Panc1 (cell line): Measurements from ENCODE around the gene GAB1.

Experiments used
- CTCF ChIP-seq: fragments of 450-650 bp; IDR thresholded peaks from 2 replicates; pipeline ENCODE4 v1.5.1; 2017; ENCODE audit warnings: mild to moderate bottlenecking
- POLR2AphosphoS5 ChIP-seq: IDR thresholded peaks from 2 replicates; pipeline ENCODE4 v1.6.1; 2012; ENCODE audit warnings: mild to moderate bottlenecking, low read depth, low read length, moderate library complexity
- SIN3A ChIP-seq: IDR thresholded peaks from 2 replicates; pipeline ENCODE4 v1.6.1; 2012; ENCODE audit warnings: low read depth, mild to moderate bottlenecking, low read length, moderate library complexity, borderline replicate concordance; ENCODE audit not compliant: insufficient read depth
- TCF7L2 ChIP-seq: IDR thresholded peaks from 2 replicates; pipeline ENCODE4 v1.6.1; 2011; ENCODE audit warnings: mild to moderate bottlenecking, low read depth, low read length, inconsistent platforms
- TF ChIP-seq, protein P1 (sequence below), 2 experiments: IDR thresholded peaks; 2 replicates each; pipeline ENCODE4 v1.6.1; 2011 to 2012; ENCODE audit warnings: low read depth in 2 of 2, control low read depth in 1 of 2, low read length in 1 of 2, mild to moderate bottlenecking in 1 of 2, moderate library complexity in 1 of 2; ENCODE audit not compliant: insufficient read depth in 1 of 2

DNA sequence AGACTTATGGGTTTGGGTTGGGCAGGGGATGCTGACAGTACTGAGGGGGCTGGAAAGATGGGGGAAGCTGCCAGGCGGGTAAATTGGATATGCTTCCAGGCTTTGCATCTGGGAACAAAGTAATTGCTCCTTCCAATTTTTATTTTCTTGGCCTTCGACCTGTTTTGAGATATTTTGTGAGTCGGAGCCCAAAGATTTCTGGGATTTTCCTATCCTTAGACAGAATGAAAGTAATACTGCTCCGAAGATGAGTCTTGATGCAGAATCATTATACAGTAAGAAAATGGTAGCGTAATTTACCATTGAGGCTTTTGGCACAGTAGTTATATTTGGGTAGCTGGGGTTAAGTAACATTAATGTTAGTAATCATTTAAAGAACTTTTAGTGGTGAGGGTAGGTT is 178.2 kb downstream of the GAB1 start:
- TF ChIP-seq CTCF (no peak), POLR2AphosphoS5 (no peak), TCF7L2 (no peak), SIN3A (no peak)
- TF ChIP-seq, protein P1, sequence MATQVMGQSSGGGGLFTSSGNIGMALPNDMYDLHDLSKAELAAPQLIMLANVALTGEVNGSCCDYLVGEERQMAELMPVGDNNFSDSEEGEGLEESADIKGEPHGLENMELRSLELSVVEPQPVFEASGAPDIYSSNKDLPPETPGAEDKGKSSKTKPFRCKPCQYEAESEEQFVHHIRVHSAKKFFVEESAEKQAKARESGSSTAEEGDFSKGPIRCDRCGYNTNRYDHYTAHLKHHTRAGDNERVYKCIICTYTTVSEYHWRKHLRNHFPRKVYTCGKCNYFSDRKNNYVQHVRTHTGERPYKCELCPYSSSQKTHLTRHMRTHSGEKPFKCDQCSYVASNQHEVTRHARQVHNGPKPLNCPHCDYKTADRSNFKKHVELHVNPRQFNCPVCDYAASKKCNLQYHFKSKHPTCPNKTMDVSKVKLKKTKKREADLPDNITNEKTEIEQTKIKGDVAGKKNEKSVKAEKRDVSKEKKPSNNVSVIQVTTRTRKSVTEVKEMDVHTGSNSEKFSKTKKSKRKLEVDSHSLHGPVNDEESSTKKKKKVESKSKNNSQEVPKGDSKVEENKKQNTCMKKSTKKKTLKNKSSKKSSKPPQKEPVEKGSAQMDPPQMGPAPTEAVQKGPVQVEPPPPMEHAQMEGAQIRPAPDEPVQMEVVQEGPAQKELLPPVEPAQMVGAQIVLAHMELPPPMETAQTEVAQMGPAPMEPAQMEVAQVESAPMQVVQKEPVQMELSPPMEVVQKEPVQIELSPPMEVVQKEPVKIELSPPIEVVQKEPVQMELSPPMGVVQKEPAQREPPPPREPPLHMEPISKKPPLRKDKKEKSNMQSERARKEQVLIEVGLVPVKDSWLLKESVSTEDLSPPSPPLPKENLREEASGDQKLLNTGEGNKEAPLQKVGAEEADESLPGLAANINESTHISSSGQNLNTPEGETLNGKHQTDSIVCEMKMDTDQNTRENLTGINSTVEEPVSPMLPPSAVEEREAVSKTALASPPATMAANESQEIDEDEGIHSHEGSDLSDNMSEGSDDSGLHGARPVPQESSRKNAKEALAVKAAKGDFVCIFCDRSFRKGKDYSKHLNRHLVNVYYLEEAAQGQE (IDR thresholded peaks at IDR 0.05; ENCODE audit: insufficient read depth in 1 of 2, low read depth in 2 of 2, low read length in 1 of 2), result no peak
